ENCODE results near the gene GAB4.
"Not testable (repeated sequence)": the region's sequence is repeated elsewhere in the genome, so short reads cannot be mapped to it uniquely, and the experiment has no call there.

GAB4 gene

GRCh38 chr22:17007852-17008731, at the start of gene GAB4:
Gene GAB4 (minus strand): TSS chr22:17008222. CDS start chr22:17008114, 108 bp downstream.
- no peak for DNase-seq (ENCODE audit: extremely low read depth in 1 of 2, low read depth in 1 of 2)

- DNase-seq (ENCODE audit: extremely low read depth in 1 of 2, low read depth in 1 of 2), result no peak
These were observed 48.8 kb upstream of the GAB4 start for GRCh38 chr22:17056807-17057206.

- no peak for DNase-seq (ENCODE audit: extremely low read depth in 1 of 2, low read depth in 1 of 2)
These were observed 48.0 kb upstream of the GAB4 start for GRCh38 chr22:17056058-17056457.

- DNase-seq (ENCODE audit: extremely low read depth in 1 of 2, low read depth in 1 of 2), result no peak
These were observed 39.6 kb upstream of the GAB4 start for GRCh38 chr22:17047656-17048055.

DNA sequence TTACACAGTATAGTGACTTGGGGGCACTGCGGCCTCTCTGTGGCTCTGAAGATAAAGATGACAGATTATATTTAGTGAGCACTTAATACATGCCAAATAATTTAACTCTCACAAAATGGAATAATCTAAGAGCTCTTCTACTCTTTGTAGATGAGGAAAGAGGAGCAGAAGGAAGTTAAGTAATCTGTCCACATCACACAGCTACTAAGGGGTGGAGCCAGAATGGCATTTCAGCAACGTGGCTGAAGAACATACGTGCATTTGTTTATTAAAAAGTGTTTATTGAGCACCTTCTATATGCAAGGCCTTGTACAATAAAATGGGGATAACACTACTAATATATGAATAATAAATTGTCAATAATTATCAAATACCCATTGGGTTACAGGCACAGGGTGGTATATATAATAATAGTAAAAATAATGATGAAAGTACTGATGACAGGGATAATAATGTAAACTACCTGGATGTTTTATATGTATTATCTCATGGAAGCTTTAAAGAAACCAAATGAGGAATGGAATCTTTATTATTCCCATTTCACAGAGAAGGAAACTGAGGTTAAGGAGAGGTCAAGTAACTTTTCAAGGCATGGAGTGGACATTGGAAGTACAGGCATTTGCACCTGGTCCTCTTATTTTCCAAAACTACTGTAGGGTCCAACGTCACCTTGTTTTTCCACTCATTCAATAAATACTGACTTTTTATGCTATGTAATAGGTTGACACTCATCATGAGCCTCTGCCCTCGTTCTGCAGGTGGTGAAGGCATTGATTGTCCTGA, 38.7 kb upstream of the GAB4 start:
- no peak for DNase-seq (ENCODE audit: extremely low read depth in 1 of 2, low read depth in 1 of 2)

DNA sequence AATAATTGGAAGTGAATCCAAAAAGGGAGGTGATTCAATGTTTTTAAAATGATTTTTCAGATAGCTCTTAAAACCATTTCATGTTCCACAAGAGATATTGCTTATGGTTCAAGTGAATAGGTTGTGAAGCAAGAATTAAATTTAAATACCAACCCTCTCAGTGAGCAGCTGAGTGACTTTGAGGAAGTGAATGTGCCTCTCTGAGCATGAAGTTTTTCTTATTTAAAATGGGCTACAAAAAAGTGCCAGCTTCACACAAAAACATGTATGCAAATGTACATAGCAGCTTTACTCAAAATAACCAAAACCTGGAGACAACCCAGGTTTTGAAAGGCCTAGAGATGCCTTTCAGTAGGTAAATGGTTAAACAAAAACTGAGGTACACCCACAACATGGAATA, 35.5 kb upstream of the GAB4 start:
- no peak for DNase-seq (ENCODE audit: extremely low read depth in 1 of 2, low read depth in 1 of 2)

GRCh38 chr22:17036842-17037711, 29.1 kb upstream of the GAB4 start:
- not testable (repeated sequence) for DNase-seq (ENCODE audit: extremely low read depth in 1 of 2, low read depth in 1 of 2)

GRCh38 chr22:17035976-17036841, 28.2 kb upstream of the GAB4 start:
- not testable (repeated sequence) for DNase-seq (ENCODE audit: extremely low read depth in 1 of 2, low read depth in 1 of 2)

GRCh38 chr22:17035246-17035645, 27.2 kb upstream of the GAB4 start:
- DNase-seq (ENCODE audit: extremely low read depth in 1 of 2, low read depth in 1 of 2), result no peak

DNA sequence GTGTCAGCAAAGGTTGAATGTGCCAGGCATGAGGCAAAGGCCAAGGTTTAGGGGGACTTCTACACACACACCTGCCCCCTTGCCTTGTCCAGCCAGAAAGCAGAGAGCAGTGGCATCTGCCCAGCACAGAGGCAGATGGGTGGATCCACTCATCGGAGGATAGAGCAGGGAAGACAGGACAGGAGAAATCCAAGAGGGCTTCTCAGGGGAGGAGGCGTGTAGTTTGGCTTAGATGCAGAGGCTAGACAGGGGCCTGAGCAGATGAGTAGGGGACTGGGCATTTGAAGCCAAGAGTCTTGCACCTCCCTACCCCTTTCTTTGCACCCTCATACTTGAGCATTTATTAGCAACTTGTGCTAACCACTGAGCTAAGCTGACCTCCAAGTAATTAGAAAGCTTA, 26.5 kb upstream of the GAB4 start:
- not testable (repeated sequence) for DNase-seq (ENCODE audit: extremely low read depth in 1 of 2, low read depth in 1 of 2)

DNA sequence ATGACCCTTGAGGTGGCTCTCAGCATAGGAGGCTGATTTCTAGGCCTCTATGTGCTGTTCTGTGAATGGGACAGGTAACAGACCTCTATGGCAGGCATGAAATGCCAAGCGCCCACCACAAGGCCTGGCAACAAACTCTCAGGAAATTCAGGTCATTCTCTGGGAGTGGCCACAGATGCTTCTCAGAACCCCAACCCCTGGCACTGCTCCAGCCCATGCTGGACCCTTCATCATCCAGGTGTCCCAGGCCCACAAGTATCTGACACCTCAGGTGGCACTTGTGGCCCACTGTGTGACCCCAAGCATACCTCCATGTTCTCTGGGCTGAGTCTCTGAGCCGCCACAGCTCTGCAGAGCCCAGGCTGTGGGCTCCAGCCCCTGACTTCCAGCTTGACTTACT, 24.3 kb upstream of the GAB4 start:
- DNase-seq (ENCODE audit: extremely low read depth in 1 of 2, low read depth in 1 of 2), result not testable (repeated sequence)

- DNase-seq (ENCODE audit: extremely low read depth in 1 of 2, low read depth in 1 of 2), result not testable (repeated sequence)
These were observed 16.4 kb upstream of the GAB4 start for GRCh38 chr22:17024380-17024779.

GRCh38 chr22:17015552-17015951, 7.5 kb upstream of the GAB4 start:
- not testable (repeated sequence) for DNase-seq (ENCODE audit: extremely low read depth in 1 of 2, low read depth in 1 of 2)

- not testable (repeated sequence) for DNase-seq (ENCODE audit: extremely low read depth in 1 of 2, low read depth in 1 of 2)
These were observed 6.0 kb upstream of the GAB4 start for GRCh38 chr22:17014101-17014440.

GRCh38 chr22:17013396-17014100, 5.5 kb upstream of the GAB4 start:
- no peak for DNase-seq (ENCODE audit: extremely low read depth in 1 of 2, low read depth in 1 of 2)

DNA sequence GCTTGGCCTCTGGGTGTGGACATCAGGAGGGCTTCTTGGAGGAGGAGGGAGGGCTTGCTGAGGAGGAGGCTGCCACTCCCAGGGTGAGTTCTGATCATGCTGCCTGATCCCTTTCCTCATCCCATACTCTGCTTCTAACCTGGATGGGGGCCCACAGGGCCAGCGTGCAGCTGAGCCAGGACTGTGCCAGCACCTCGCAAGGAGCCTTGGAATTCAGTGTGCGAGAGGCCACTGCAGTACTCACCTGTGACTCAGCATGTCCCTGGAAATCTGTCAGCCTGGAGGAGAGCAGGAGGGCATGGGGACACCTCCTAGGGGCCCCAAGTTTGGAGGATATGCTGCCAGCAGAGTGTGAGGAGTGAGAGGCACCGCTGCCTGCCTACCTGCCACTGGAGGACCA, 4.2 kb upstream of the GAB4 start:
- no peak for DNase-seq (ENCODE audit: extremely low read depth in 1 of 2, low read depth in 1 of 2)

DNA sequence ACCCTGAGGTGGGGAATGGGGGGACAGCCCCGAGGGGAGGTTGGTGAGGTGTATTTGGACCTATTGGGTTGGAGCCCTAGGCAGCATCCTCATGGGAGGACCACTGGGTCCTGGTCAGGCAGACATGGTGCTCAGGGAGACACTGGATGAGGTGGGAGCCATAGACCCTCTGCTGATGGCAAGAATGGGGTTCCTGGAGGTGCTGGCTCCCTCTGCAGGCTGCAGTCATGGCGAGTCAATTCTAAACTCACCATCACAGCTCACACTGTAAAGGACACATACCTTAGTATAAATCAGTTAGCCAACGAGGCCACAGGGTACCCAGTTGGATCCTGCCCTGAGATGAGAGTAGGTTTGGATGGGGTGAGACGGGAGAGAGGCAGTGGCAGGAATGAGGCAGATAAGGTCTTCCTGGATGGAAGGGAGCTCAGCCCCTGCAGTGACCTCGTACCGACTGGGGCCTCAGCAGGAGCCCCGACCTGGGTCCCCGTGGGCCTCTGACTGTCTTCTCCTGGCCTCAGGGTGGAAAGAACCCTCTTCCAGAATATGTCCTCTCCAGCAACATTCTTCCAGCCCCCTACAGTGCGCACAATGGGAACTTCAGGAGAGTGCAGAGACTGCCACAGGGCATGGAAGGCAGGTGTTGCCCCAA, 1.7 kb upstream of the GAB4 start:
- DNase-seq (ENCODE audit: extremely low read depth in 1 of 2, low read depth in 1 of 2), result no peak

GRCh38 chr22:17007257-17007656, 765 bp downstream of the GAB4 start:
- DNase-seq (ENCODE audit: extremely low read depth in 1 of 2, low read depth in 1 of 2), result no peak

GRCh38 chr22:16989915-16990314, 18.1 kb downstream of the GAB4 start:
- no peak for DNase-seq (ENCODE audit: extremely low read depth in 1 of 2, low read depth in 1 of 2)
